Gastroesophageal sphincter (tissue), 3 donors: ENCODE measurements around the gene SLC38A9.
A peak's percentile ranks its signal among the peaks of the same experiment; 100 is the strongest.

Source experiments
- CTCF ChIP-seq, 4 experiments: fragments of 200-600 bp in 2 of 4; fragments of 450-650 bp in 2 of 4; sonication (generic) in 1 of 4; IDR thresholded peaks; one replicate each; pipeline ENCODE4 v1.5.1; 2017 to 2019; ENCODE audit warnings: antibody characterized with exemption in 4 of 4, mild to moderate bottlenecking in 2 of 4, moderate library complexity in 2 of 4
- POLR2A ChIP-seq, 2 donors: fragments of 450-650 bp; IDR thresholded peaks; one replicate each; pipeline ENCODE4 v1.6.1; 2017; ENCODE audit warnings: antibody characterized with exemption in 2 of 2, mild to moderate bottlenecking in 2 of 2, moderate library complexity in 1 of 2
- POLR2AphosphoS5 ChIP-seq: sonication (generic); formaldehyde crosslinking; IDR thresholded peaks from one replicate; pipeline ENCODE4 v1.6.1; 2017; ENCODE audit warnings: antibody characterized with exemption

GRCh38 chr5:55694152-55694830 is 17.8 kb downstream of the SLC38A9 start:
- TF ChIP-seq CTCF (IDR thresholded peaks at IDR 0.05) (peak; percentile 21 to 54 (median 38)), POLR2A (IDR thresholded peaks at IDR 0.05) (no peak), POLR2AphosphoS5 (no peak)
